ENCODE data around the gene TMOD1.

The TMOD1 gene

GRCh38 chr9:97551308-97551707 is 49.8 kb downstream of the TMOD1 start:
- DNase-seq, result no peak

GRCh38 chr9:97553141-97553540 is 51.7 kb downstream of the TMOD1 start:
- no peak for DNase-seq

GRCh38 chr9:97553841-97554240 is 52.4 kb downstream of the TMOD1 start:
- no peak for DNase-seq

- no peak for DNase-seq
Measured at GRCh38 chr9:97554566-97555075, 53.2 kb downstream of the TMOD1 start.

- no peak for DNase-seq
Measured at GRCh38 chr9:97555164-97555563, 53.7 kb downstream of the TMOD1 start.

GRCh38 chr9:97556036-97556720 is 54.7 kb downstream of the TMOD1 start:
- no peak for DNase-seq

- DNase-seq, result no peak
Measured at GRCh38 chr9:97556721-97557605, 55.5 kb downstream of the TMOD1 start.

- DNase-seq, result no peak
Measured at GRCh38 chr9:97557606-97558095, 56.2 kb downstream of the TMOD1 start.

GRCh38 chr9:97558701-97559101 is 57.2 kb downstream of the TMOD1 start:
- DNase-seq, result no peak

- DNase-seq, result no peak
Measured at GRCh38 chr9:97559111-97559514, 57.6 kb downstream of the TMOD1 start.

GRCh38 chr9:97560154-97560553 is 58.7 kb downstream of the TMOD1 start:
- DNase-seq, result no peak

GRCh38 chr9:97560851-97561250 is 59.4 kb downstream of the TMOD1 start:
- no peak for DNase-seq

GRCh38 chr9:97561501-97561900 is 60.0 kb downstream of the TMOD1 start:
- no peak for DNase-seq

- no peak for DNase-seq
Measured at GRCh38 chr9:97562542-97562941, 61.1 kb downstream of the TMOD1 start.

GRCh38 chr9:97563458-97564135 is 62.1 kb downstream of the TMOD1 start:
- no peak for DNase-seq

GRCh38 chr9:97564291-97565175 is 63.1 kb downstream of the TMOD1 start:
- DNase-seq, result no peak

GRCh38 chr9:97565262-97565661 is 63.8 kb downstream of the TMOD1 start:
- no peak for DNase-seq

- no peak for DNase-seq
Measured at GRCh38 chr9:97567182-97567893, 65.9 kb downstream of the TMOD1 start.

GRCh38 chr9:97567894-97568202 is 66.4 kb downstream of the TMOD1 start:
- no peak for DNase-seq

GRCh38 chr9:97568461-97569275 is 67.2 kb downstream of the TMOD1 start:
- DNase-seq, result no peak

- DNase-seq, result no peak
Measured at GRCh38 chr9:97570899-97571298, 69.4 kb downstream of the TMOD1 start.
